ENCODE data around the gene DERL3. TPM values are rescaled to one million over a fixed set of nuclear protein-coding genes. Genes with fewer than 3 reads are reported as not detected.

The DERL3 gene
- total and polyA plus RNA-seq, 2 donors (not counting 1 experiment from before 2014, with no cell fraction given), result 77.0 to 142 TPM

GRCh38 chr22:23818541-23818940 lies 20.3 kb downstream of the DERL3 start:
- Histone ChIP-seq H2AFZ (ENCODE audit: insufficient read depth, low read depth, low read length, poor library complexity, severe bottlenecking) (no peak overlapping the region), H3K4me1 (ENCODE audit: control insufficient read depth in 2 of 2, insufficient read depth in 2 of 2, low read length in 2 of 2) (peaks cover 43% of the 10 kb centered on the region in 2 donors), H3K27me3 (replicated peaks in 1 of 4; ENCODE audit: control extremely low read depth in 1 of 4, control insufficient read depth in 3 of 4, insufficient read depth in 4 of 4, low read length in 3 of 4) (no peaks in the 10 kb centered on the region), H3K36me3 (replicated peaks in 1 of 2; ENCODE audit: control extremely low read depth in 1 of 2, control insufficient read depth in 1 of 2, extremely low read depth in 1 of 2, insufficient read depth in 2 of 2, low read length in 1 of 2) (peaks cover 8 to 65% of the 10 kb centered on the region in 2 experiments), H3K27ac (ENCODE audit: low read length in 2 of 2) (peak overlapping the region; percentile 6 to 43), H3K79me2 (ENCODE audit: control insufficient read depth, insufficient read depth, low read length) (peaks cover 59% of the 10 kb centered on the region), H3K9ac (ENCODE audit: low read length) (no peak overlapping the region), H4K20me1 (ENCODE audit: control insufficient read depth, insufficient read depth, low read length, poor library complexity, severe bottlenecking) (peaks cover 6% of the 10 kb centered on the region), H3K4me2 (replicated peaks; ENCODE audit: low read depth, low read length, poor library complexity, severe bottlenecking) (peak overlapping the region; percentile 67), H3K4me3 (ENCODE audit: control extremely low read depth in 1 of 5, extremely low read depth in 1 of 5, insufficient read depth in 1 of 5, low read depth in 2 of 5, low read length in 4 of 5) (peak overlapping the region in 1 of 5 experiments; percentile 29), H3K9me3 (ENCODE audit: control extremely low read depth in 1 of 3, control insufficient read depth in 2 of 3, insufficient read depth in 1 of 3, low read length in 2 of 3) (no peaks in the 10 kb centered on the region)
- WGBS (ENCODE audit: insufficient coverage), result 0% methylated on average over 1 of the region's 2 CpGs
- peak overlapping the region; percentile 93 for H3K27ac Mint-ChIP-seq
- H3K27me3 Mint-ChIP-seq, result no peaks in the 10 kb centered on the region
- no peak for TF ChIP-seq CTCF (IDR thresholded peaks at IDR 0.05)
- no peak for TF ChIP-seq EZH2 (IDR thresholded peaks at IDR 0.05; ENCODE audit: borderline replicate concordance, insufficient read depth, low read depth, low read length, poor library complexity, severe bottlenecking)
- peaks cover 55% of the 10 kb centered on the region for H3K4me1 Mint-ChIP-seq
- no peak for ATAC-seq (ENCODE audit: low read depth)
- intact Hi-C loops (cut with micrococcal nuclease), result no loop called here
- ChIA-PET POLR2A (no interaction called here), CTCF (no interaction called here)
- peak; percentile 22 for DNase-seq
- no peaks in the 10 kb centered on the region for H3K9me3 Mint-ChIP-seq (ENCODE audit: insufficient read depth)
- H3K4me3 Mint-ChIP-seq, result peak overlapping the region; percentile 44

GRCh38 chr22:23817146-23817545 lies 21.7 kb downstream of the DERL3 start:
- H3K4me3 Mint-ChIP-seq, result peak overlapping the region; percentile 39

More at GRCh38 chr22:23817146-23817545, 21.7 kb downstream of the DERL3 start:
- Mint-ChIP-seq H3K4me1 (peaks cover 52% of the 10 kb centered on the region), H3K9me3 (ENCODE audit: insufficient read depth) (no peaks in the 10 kb centered on the region), H3K27me3 (no peaks in the 10 kb centered on the region), H3K27ac (peak overlapping the region; percentile 50)
- Histone ChIP-seq H3K4me2 (replicated peaks; ENCODE audit: low read depth, low read length, poor library complexity, severe bottlenecking) (no peak overlapping the region), H3K4me1 (ENCODE audit: control insufficient read depth in 2 of 2, insufficient read depth in 2 of 2, low read length in 2 of 2) (peaks cover 43% of the 10 kb centered on the region in 2 donors), H3K9me3 (ENCODE audit: control extremely low read depth in 1 of 3, control insufficient read depth in 2 of 3, insufficient read depth in 1 of 3, low read length in 2 of 3) (no peaks in the 10 kb centered on the region), H3K27ac (ENCODE audit: low read length in 2 of 2) (peak overlapping the region in 1 of 2 donors; percentile 33), H3K36me3 (replicated peaks in 1 of 2; ENCODE audit: control extremely low read depth in 1 of 2, control insufficient read depth in 1 of 2, extremely low read depth in 1 of 2, insufficient read depth in 2 of 2, low read length in 1 of 2) (peaks cover 8 to 58% of the 10 kb centered on the region in 2 experiments), H3K27me3 (replicated peaks in 1 of 4; ENCODE audit: control extremely low read depth in 1 of 4, control insufficient read depth in 3 of 4, insufficient read depth in 4 of 4, low read length in 3 of 4) (no peaks in the 10 kb centered on the region), H4K20me1 (ENCODE audit: control insufficient read depth, insufficient read depth, low read length, poor library complexity, severe bottlenecking) (no peaks in the 10 kb centered on the region), H2AFZ (ENCODE audit: insufficient read depth, low read depth, low read length, poor library complexity, severe bottlenecking) (no peak overlapping the region), H3K4me3 (ENCODE audit: control extremely low read depth in 1 of 5, extremely low read depth in 1 of 5, insufficient read depth in 1 of 5, low read depth in 2 of 5, low read length in 4 of 5) (no peak overlapping the region), H3K79me2 (ENCODE audit: control insufficient read depth, insufficient read depth, low read length) (peaks cover 57% of the 10 kb centered on the region), H3K9ac (ENCODE audit: low read length) (no peak overlapping the region)
- POLR2A ChIA-PET, result no interaction called here
- no peak for ATAC-seq (ENCODE audit: low read depth)
- 98% methylated on average over 6 of the region's 6 CpGs for WGBS (ENCODE audit: insufficient coverage)
- intact Hi-C loops (cut with micrococcal nuclease), result no loop called here
- CTCF ChIA-PET, result no interaction called here
- TF ChIP-seq CTCF (IDR thresholded peaks at IDR 0.05), result no peak
- TF ChIP-seq EZH2 (IDR thresholded peaks at IDR 0.05; ENCODE audit: borderline replicate concordance, insufficient read depth, low read depth, low read length, poor library complexity, severe bottlenecking), result no peak
- peak; percentile 6 for DNase-seq

All from B cell (primary cell).